Upper lobe of left lung (tissue), 6 donors: ENCODE measurements around the gene CYGB. TPM values are rescaled to one million over a fixed set of nuclear protein-coding genes. Genes with fewer than 3 reads are reported as not detected.
A peak's percentile ranks its signal among the peaks of the same experiment; 100 is the strongest.

Experiments
- ATAC-seq, 2 donors: fragments of 200-7000 bp; cut with Tn5 transposase; one replicate each; pipeline ENCODE4 v1.9.1; 2022; ENCODE audit warnings: mild to moderate bottlenecking in 2 of 2, moderate library complexity in 2 of 2; ENCODE audit not compliant: low FRiP score in 2 of 2
- DNase-seq, 2 donors: peaks; one replicate each; pipeline ENCODE4 v3.0.0-alpha.2; 2019 to 2020
- H3K27ac ChIP-seq, 4 donors: fragments of 200-600 bp; sonication (generic); one replicate each; pipeline ENCODE4 v1.5.1; 2016 to 2019
- H3K27me3 ChIP-seq, 4 donors: fragments of 200-600 bp; sonication (generic); one replicate each; pipeline ENCODE4 v1.5.1; 2017 to 2019
- H3K36me3 ChIP-seq, 4 donors: fragments of 200-600 bp; sonication (generic); one replicate each; pipeline ENCODE4 v1.5.1; 2016 to 2019
- H3K4me1 ChIP-seq, 4 donors: fragments of 200-600 bp; sonication (generic); one replicate each; pipeline ENCODE4 v1.5.1; 2018 to 2019
- H3K4me3 ChIP-seq, 4 donors: fragments of 200-600 bp; sonication (generic); one replicate each; pipeline ENCODE4 v1.5.1; 2017 to 2019; ENCODE audit warnings: mild to moderate bottlenecking in 2 of 4, moderate library complexity in 1 of 4
- H3K9me3 ChIP-seq, 4 donors: fragments of 200-600 bp; sonication (generic); one replicate each; pipeline ENCODE4 v1.5.1; 2018 to 2019
- EP300 ChIP-seq, 4 donors: sonication (generic); formaldehyde crosslinking; IDR thresholded peaks; one replicate each; pipeline ENCODE4 v1.5.1; 2017; ENCODE audit warnings: antibody characterized with exemption in 4 of 4, control low read depth in 2 of 4
- POLR2A ChIP-seq, 4 donors: fragments of 450-650 bp; IDR thresholded peaks; one replicate each; pipeline ENCODE4 v1.5.1; 2016 to 2017; ENCODE audit warnings: antibody characterized with exemption in 4 of 4, mild to moderate bottlenecking in 2 of 4
- POLR2AphosphoS5 ChIP-seq, 2 donors: sonication (generic); formaldehyde crosslinking; IDR thresholded peaks; one replicate each; pipeline ENCODE4 v1.5.1; 2017; ENCODE audit warnings: antibody characterized with exemption in 2 of 2
- WGBS, 2 donors: methylation state at CpG; one replicate each; pipeline ENCODE4 v1.1.5; 2017 to 2018; 5-methylcytosine and 5-hydroxymethylcytosine counted together
- total RNA-seq, 6 donors: library from RNA; depleted of rRNA in 4 of 6; stranded (reverse); fragments of >200 nt in 4 of 6; gene quantifications; one replicate each; pipeline versions ENCODE4 v1.1.0 to v1.2.1, GENCODE V29; 2016 to 2021
- TF ChIP-seq, protein P1 (sequence below), 6 experiments: fragments of 450-650 bp in 4 of 6; fragments of 200-600 bp in 2 of 6; sonication (generic) in 2 of 6; IDR thresholded peaks; one replicate each; pipeline ENCODE4 v1.5.1; 2016 to 2019; ENCODE audit warnings: antibody characterized with exemption in 6 of 6
- donor health status: DM: no; HTN: no; CAD: no; lungs with moderate emphysema.
- donor health status: DM: no; HTN: yes; CAD: no; lungs with severe emphysema.

The CYGB gene
- total RNA-seq, 6 donors from 2014 or later = 6.4 to 33.9 (median 16.6) TPM

DNA sequence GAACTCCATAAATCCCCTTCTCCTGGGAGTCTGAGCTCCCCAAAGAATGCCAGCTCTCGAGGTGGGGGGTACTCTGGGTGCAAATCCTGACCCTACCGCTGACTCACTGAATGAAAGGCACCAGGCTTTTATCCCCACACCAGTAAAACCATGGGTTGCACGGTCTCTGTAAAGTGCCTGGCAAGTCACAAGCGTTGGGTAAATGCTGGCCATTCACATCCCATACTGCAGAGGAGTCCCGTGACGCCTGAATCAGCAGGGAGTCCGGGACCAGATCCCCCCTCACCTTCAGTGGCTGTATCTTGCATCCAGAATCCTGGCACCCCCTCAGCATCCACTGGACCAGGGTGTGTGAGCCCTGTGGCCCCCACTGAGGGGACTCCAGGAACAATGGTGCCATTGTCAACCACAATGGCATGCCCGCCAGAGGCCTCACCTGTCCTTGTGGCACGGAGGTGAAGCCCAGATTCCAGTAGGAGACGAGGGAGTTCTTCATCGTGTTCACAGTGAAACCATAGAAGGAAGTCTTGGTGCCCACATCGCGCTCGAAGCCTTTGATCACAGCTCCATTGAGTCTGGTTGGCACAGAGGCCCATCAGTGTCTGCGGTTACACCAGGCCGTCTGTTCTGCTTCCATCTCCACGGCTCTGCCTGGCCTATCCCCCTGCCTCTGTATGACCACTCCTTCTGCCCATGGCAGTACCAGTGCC is 34.8 kb upstream of the CYGB start:
- no peak for ATAC-seq
- WGBS, 2 donors = 91 to 94% methylated on average over 10 to 16 of the region's 17 CpGs
- Histone ChIP-seq H3K4me1 (peaks cover 6 to 10% (median 8%) of the 10 kb centered on the region in 4 donors), H3K9me3 (no peaks in the 10 kb centered on the region), H3K36me3 (peaks cover 0 to 1% (median 0%) of the 10 kb centered on the region in 4 donors), H3K27ac (no peak overlapping the region), H3K27me3 (no peaks in the 10 kb centered on the region), H3K4me3 (no peak overlapping the region)
- DNase-seq = no peak
- TF ChIP-seq, protein P1, sequence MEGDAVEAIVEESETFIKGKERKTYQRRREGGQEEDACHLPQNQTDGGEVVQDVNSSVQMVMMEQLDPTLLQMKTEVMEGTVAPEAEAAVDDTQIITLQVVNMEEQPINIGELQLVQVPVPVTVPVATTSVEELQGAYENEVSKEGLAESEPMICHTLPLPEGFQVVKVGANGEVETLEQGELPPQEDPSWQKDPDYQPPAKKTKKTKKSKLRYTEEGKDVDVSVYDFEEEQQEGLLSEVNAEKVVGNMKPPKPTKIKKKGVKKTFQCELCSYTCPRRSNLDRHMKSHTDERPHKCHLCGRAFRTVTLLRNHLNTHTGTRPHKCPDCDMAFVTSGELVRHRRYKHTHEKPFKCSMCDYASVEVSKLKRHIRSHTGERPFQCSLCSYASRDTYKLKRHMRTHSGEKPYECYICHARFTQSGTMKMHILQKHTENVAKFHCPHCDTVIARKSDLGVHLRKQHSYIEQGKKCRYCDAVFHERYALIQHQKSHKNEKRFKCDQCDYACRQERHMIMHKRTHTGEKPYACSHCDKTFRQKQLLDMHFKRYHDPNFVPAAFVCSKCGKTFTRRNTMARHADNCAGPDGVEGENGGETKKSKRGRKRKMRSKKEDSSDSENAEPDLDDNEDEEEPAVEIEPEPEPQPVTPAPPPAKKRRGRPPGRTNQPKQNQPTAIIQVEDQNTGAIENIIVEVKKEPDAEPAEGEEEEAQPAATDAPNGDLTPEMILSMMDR (IDR thresholded peaks at IDR 0.05) = no peak
- TF ChIP-seq POLR2A (IDR thresholded peaks at IDR 0.05) (no peak), EP300 (IDR thresholded peaks at IDR 0.05) (no peak), POLR2AphosphoS5 (IDR thresholded peaks at IDR 0.05) (no peak)

DNA sequence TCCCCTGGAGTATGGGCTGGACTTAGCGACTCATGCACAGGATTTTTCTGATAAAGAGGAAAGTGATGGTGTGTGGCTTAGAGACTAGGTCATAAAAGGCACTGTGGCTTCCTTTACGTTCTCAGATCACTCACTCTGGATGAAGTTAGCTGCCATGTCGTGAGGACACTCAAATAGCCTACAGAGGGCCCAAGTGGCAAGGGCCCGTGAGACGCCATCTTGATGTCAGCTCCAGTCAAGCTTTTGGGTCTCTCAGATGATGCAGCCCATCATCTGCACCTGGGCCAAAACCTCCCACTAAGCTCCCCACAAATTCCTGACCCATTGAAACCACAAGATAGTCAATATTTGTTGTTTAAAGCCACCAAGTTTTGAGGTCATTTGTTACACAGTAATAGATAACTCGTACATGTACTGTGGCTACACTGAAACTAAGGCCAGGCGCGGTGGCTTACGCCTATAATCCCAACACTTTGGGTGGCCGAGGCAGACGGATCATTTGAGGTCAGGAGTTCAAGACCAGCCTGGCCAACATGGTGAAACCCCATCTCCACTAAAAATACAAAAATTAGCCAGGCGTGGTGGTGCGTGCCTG is 33.5 kb upstream of the CYGB start:
- H3K4me3 ChIP-seq = no peak overlapping the region
- no peak for TF ChIP-seq POLR2A (IDR thresholded peaks at IDR 0.05)
- TF ChIP-seq POLR2AphosphoS5 (IDR thresholded peaks at IDR 0.05) = no peak
- no peak for TF ChIP-seq EP300 (IDR thresholded peaks at IDR 0.05)
- TF ChIP-seq, protein P1 (IDR thresholded peaks at IDR 0.05) = no peak
- H3K27ac ChIP-seq = no peak overlapping the region
- no peaks in the 10 kb centered on the region for H3K9me3 ChIP-seq
- H3K27me3 ChIP-seq = no peaks in the 10 kb centered on the region
- H3K4me1 ChIP-seq = peaks cover 8 to 23% (median 15%) of the 10 kb centered on the region in 4 donors
- peaks cover 0 to 12% (median 6%) of the 10 kb centered on the region in 4 donors for H3K36me3 ChIP-seq
- no peak for ATAC-seq
- no peak for DNase-seq
- 94 to 96% methylated on average over 11 to 13 of the region's 13 CpGs for WGBS, 2 donors

DNA sequence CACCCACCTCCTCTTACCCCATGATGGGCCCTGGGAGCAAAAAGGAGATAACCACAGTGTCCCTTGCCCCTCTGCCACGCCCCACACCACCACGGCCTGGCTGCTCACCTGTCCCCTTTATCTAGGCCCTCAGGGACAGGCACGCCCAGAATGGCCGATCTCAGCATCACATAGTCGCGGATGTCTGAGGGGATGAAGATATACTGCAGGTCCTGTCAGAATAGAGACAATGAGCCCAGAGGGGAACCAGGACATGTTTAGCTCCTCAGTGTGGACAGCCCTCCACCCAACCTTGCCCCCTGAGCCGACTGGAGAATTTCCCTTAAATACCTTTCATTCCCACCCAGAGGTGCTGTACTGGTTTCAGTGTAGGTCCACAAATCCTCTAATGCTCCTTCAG is 32.9 kb upstream of the CYGB start:
- TF ChIP-seq EP300 (IDR thresholded peaks at IDR 0.05) (no peak), POLR2A (IDR thresholded peaks at IDR 0.05) (no peak), POLR2AphosphoS5 (IDR thresholded peaks at IDR 0.05) (no peak)
- TF ChIP-seq, protein P1 (IDR thresholded peaks at IDR 0.05) = no peak
- H3K9me3 ChIP-seq = no peaks in the 10 kb centered on the region
- DNase-seq = no peak
- H3K27ac ChIP-seq = peak overlapping the region in 1 of 4 donors; percentile 10
- H3K4me3 ChIP-seq = no peak overlapping the region
- WGBS, 2 donors = 94 to 95% methylated on average over 7 of the region's 7 CpGs
- H3K36me3 ChIP-seq = peaks cover 0 to 17% (median 10%) of the 10 kb centered on the region in 4 donors
- H3K4me1 ChIP-seq = peaks cover 8 to 23% (median 15%) of the 10 kb centered on the region in 4 donors
- no peak for ATAC-seq
- no peaks in the 10 kb centered on the region for H3K27me3 ChIP-seq

DNA sequence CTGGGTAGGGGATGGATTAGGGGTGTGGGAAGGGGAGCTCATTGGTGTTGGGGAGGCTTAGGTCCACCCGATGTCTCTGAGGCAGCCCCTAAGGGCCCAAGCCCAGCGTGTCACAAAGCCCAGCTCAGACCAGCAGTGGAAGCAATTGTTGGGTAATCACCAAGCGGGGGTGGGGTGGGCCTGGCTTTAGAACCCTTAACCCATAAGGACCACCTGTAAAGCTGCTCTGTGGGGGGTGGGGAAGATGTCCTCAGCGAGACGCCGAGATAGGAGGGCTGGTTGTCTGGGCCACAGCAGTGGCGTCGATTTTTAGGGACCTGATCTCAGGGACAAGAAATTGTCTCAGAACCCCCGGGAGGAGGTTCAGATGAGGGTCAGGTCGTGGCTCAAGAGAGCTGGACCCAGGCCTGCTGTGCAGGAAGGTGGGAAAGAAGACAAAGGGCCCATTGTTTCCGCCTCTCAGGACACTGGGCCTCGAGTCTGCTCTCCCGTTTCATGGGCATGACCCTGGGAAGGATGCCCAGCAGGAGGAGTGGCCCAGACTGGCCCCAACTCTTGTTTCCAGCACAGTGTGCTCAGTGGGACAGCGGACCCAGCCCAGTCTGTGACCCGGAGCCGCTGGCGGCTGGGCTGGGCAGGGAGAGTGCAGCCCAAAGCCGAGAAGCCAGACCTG is 32.2 kb upstream of the CYGB start:
- Histone ChIP-seq H3K4me1 (peaks cover 8 to 23% (median 15%) of the 10 kb centered on the region in 4 donors), H3K27me3 (no peaks in the 10 kb centered on the region), H3K4me3 (no peak overlapping the region), H3K36me3 (peaks cover 1 to 25% (median 13%) of the 10 kb centered on the region in 4 donors), H3K9me3 (no peaks in the 10 kb centered on the region), H3K27ac (peak overlapping the region in 1 of 4 donors; percentile 10)
- no peak for DNase-seq
- WGBS, 2 donors = 60 to 79% methylated on average over 13 to 14 of the region's 18 CpGs
- ATAC-seq = no peak
- TF ChIP-seq EP300 (IDR thresholded peaks at IDR 0.05) (no peak), POLR2AphosphoS5 (IDR thresholded peaks at IDR 0.05) (no peak), POLR2A (IDR thresholded peaks at IDR 0.05) (no peak)
- TF ChIP-seq, protein P1 (IDR thresholded peaks at IDR 0.05) = no peak
